DMS53 treated with DMSO at 0.1 percent for 48 hours (cell line): ENCODE data around the gene CT47C1.
"Not testable (repeated sequence)": the region's sequence is repeated elsewhere in the genome, so short reads cannot be mapped to it uniquely, and the experiment has no call there.

Source experiments
- DNase-seq: peaks from one replicate; lab custom pipeline; 2025; ENCODE audit not compliant: unreplicated experiment; lab: John Stamatoyannopoulos, UW

The CT47C1 gene

GRCh38 chrX:119072744-119073143 lies at the start of gene CT47C1:
CT47C1 (plus strand) TSS chrX:119072993; CDS start chrX:119073226, 233 bp downstream.
- no peak for DNase-seq

DNA sequence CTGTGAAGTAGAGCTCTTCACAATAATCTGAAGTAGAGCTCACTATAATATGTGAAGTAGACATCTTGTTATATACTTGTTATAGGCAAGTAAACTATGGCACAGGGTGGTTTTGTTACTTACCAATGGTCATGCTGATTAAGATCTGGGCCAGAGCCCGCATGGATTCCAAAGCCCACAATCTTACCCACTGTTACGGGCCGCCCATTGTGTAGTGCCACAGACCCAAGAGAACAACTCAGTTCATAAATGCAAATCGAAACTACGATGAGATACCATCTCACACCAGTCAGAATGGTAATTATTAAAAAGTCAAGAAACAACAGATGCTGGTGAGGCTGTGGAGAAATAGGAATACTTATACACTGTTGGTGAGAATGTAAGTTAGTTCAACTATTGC lies 46.9 kb upstream of the CT47C1 start:
- no peak for DNase-seq

DNA sequence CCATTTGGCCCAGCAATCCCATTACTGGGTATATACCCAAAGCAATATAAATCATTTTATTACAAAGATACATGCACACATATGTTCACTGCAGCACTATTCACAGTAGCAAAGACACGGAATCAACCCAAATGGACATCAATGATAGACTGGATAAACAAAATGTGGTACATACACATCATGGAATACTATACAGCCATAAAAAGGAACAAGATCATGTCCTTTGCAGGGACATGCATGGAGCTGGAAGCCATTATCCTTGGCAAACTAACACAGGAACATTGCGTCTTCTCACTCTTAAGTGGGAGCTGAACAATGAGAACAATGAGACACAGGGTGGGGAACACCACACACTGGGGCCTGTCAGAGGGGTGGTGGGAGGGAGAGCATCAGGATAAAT lies 46.4 kb upstream of the CT47C1 start:
- DNase-seq = not testable (repeated sequence)

- DNase-seq = not testable (repeated sequence)
Measured at GRCh38 chrX:119027960-119028732, 44.6 kb upstream of the CT47C1 start.

GRCh38 chrX:119028733-119029330 lies 44.0 kb upstream of the CT47C1 start:
- DNase-seq = no peak

DNA sequence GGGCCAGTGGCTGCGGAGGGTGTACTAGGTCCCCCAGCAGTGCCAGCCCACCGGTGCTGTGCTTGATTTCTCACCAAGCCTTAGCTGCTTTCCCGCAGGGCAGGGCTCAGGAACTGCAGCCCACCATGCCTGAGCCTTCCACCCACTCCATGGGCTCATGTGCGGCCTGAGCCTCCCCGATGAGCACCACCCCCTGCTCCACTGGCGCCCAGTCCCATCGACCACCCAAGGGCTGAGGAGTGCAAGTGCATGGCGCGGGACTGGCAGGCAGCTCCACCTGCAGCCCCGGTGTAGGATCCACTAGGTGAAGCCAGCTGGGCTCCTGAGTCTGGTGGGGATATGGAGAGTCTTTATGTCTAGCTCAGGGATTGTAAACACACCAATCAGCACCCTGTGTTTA lies 43.1 kb upstream of the CT47C1 start:
- not testable (repeated sequence) for DNase-seq

- no peak for DNase-seq
Measured at GRCh38 chrX:119030990-119031389, 41.8 kb upstream of the CT47C1 start.

GRCh38 chrX:119036107-119037029 lies 36.4 kb upstream of the CT47C1 start:
- DNase-seq = peak; percentile 43

DNA sequence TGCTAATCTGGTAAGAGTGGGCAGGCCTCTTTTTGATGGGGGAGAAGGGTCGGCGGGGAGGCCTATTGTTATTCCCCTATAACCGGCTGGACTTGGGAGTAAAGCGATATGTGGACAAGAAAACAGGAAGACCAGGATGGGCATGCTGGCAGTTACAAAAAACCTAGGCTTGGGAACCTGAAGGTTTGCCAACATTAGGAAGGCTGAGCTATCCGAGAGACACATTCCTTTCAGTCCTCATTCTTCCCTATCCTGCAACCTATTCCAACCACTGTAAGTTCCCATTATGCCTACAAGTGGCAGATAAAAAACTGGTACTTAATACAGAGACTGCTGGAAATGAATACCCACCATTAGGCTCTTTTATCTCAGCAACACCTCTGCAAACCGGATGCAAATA lies 32.4 kb upstream of the CT47C1 start:
- DNase-seq = no peak

- DNase-seq = peak; percentile 67
Measured at GRCh38 chrX:119041175-119041574, 31.6 kb upstream of the CT47C1 start.

GRCh38 chrX:119042040-119042439 lies 30.8 kb upstream of the CT47C1 start:
- no peak for DNase-seq

- DNase-seq = no peak
Measured at GRCh38 chrX:119042996-119043395, 29.8 kb upstream of the CT47C1 start.

DNA sequence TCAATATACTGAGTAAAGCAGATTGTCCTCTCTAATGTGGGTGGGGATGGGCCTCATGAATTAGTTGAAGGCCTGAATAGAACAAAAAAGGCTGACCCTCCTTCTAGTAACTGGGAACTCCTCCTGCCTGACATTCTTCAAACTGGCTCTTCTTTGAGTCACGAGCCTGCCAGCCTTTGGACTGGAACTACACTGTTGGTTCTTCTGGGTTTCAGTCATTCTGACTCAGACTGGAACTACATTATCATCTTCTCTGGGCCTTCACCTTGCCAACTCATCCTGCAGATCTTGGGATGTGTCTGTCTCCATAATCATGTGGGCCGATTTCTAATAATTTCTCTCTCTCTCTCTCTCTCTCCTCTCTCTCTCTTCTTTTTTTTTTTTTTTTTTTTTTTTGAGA lies 26.9 kb upstream of the CT47C1 start:
- no peak for DNase-seq

- DNase-seq = no peak
Measured at GRCh38 chrX:119055687-119056086, 17.1 kb upstream of the CT47C1 start.

GRCh38 chrX:119062750-119063374 lies 9.9 kb upstream of the CT47C1 start:
- DNase-seq = no peak

DNA sequence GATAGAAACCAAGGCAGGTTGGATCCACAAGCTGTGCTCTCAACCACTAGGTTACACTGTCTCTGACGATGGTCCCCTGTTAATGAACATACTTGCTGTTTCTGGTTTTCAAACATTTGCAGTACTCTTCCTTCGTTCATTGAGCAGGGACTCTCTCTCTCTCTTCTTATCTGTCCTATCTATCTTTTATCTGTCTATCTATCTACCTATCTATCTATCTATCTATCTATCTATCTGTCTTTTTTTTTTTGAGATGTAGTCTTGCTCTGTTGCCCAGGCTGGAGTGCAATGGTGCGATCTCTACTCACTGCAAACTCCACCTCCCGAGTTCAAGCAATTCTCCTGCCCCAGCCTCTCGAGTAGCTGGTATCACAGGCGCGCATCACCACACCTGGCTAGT lies 9.4 kb upstream of the CT47C1 start:
- no peak for DNase-seq

DNA sequence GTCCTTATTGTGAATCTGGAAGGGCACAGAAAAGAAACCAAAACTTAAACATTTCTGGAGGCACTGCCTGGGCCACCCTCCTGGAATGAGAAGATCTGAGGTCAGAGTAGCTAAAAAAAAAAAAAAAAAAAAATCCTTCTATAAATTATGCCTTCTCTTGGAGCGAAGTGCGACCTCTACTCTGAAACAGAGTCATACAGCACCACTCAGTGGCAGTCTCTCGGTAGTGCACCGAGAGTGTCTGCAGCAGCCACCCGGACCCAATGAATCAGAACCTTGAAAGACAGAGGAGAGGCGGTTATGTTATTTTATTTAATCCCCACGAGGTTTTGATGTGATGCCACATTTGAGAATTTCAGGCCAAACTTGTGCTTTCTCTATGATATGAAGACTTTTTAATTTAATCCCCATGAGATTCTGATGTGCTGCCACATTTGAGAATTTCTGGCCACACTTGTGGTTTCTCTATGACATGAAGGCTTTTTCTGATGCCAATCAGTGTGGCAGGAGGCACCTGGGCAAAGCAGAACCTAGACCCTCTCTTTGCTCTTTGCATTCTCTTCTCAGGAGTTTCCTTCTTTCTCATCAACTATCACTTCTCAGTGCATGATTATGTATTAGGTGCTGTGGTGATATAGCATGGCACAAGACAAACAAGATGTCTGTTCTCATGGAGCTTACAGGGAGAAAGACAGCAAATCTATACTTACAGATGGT lies 5.6 kb upstream of the CT47C1 start:
- peak; percentile 46 for DNase-seq

DNA sequence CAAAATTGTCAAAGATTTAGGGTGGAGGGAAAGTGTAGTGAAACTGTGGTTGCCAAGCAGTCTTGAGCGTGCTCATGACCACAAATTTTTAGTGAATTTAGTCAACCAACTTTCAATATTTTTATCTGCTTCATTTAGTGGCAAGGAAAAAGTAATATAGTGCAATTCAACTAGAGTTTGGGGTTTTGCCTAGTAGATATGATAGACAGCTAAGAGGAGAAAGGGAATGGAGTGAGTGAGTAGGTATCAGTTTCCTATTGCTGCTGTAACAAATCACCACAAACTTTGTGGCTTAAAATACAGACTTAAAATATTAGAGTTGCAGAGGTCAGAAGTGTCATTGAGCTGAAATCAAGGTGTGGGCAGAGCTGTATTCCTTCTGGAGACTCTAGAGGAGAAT lies 3.7 kb upstream of the CT47C1 start:
- DNase-seq = no peak

DNA sequence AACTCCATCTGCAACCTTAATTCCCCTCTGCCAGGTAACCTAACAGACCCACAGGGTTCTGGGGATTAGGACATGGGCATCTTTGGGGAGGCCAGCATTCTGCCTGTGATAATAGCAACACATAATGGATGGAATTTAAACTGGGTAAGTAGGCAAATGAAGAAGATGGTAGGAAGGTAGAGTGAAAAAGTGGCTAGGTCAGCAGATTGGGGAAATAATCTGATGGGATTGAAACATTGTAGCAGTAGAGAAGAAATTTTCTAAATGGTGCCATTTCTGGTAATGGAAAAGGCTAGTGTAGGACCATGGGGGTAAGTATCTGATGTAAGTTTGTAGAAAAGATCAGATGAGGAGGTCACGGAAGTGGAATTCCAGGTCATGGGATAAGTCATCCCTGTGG lies 3.0 kb upstream of the CT47C1 start:
- DNase-seq = no peak

DNA sequence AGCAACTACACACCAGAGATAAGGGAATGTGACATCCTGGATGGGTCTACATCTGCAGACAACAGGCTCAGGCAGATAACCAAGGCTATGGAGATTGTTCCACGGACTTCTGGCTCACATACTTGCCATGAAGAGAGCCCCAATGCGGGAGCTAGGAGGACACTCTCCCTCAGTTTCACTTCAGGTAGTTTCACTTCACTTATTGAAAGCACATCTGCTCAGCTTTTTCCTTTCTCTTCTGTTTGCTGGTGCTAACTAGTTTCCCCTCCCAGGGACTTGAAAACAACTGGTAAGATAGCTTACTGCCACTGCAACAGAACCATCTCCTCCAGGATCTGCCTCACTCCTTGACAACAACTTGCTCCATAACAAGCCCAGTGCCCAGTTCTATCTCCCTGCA lies 1.4 kb upstream of the CT47C1 start:
- DNase-seq = no peak
